ENCODE data around the gene ADGRD1. TPM values are rescaled to one million over a fixed set of nuclear protein-coding genes. Genes with fewer than 3 reads are reported as not detected.

ADGRD1 gene
- polyA plus RNA-seq, 3 donors: 4.7 to 17.9 (median 4.9) TPM

GRCh38 chr12:130992448-130992847, 38.7 kb downstream of the ADGRD1 start:
- intact Hi-C loops (cut with micrococcal nuclease): no loop called here
- Histone ChIP-seq H3K27me3 (ENCODE audit: control insufficient read depth in 2 of 2, insufficient read depth in 2 of 2, low read length in 2 of 2) (no peaks in the 10 kb centered on the region), H3K79me2 (ENCODE audit: insufficient read depth, low read length) (no peaks in the 10 kb centered on the region), H3K9ac (ENCODE audit: insufficient read depth, low read length, poor library complexity, severe bottlenecking) (no peak overlapping the region), H3K27ac (ENCODE audit: low read depth in 1 of 2, low read length in 2 of 2) (no peak overlapping the region), H3K4me2 (replicated peaks; ENCODE audit: extremely low read depth, low read length, poor library complexity, severe bottlenecking) (no peak overlapping the region), H3K9me3 (replicated peaks in 1 of 2; ENCODE audit: control insufficient read depth in 1 of 2, insufficient read depth in 1 of 2, low read length in 2 of 2) (peaks cover 0 to 1% of the 10 kb centered on the region in 2 donors), H2AFZ (ENCODE audit: insufficient read depth, low read depth, low read length, poor library complexity, severe bottlenecking) (no peak overlapping the region), H3K4me3 (replicated peaks in 1 of 3; ENCODE audit: low read depth in 2 of 3, low read length in 3 of 3) (no peak overlapping the region), H4K20me1 (ENCODE audit: insufficient read depth, low read length) (no peaks in the 10 kb centered on the region), H3K4me1 (ENCODE audit: control insufficient read depth in 1 of 2, insufficient read depth in 2 of 2, low read length in 2 of 2) (no peaks in the 10 kb centered on the region), H3K36me3 (replicated peaks in 1 of 2; ENCODE audit: control insufficient read depth in 1 of 2, insufficient read depth in 2 of 2, low read length in 2 of 2) (peaks cover 0 to 30% of the 10 kb centered on the region in 2 donors)
- Mint-ChIP-seq H3K27me3 (ENCODE audit: low read depth in 3 of 3) (peaks cover 6 to 19% (median 19%) of the 10 kb centered on the region in 3 donors), H3K36me3 (peaks cover 31 to 50% of the 10 kb centered on the region in 2 donors), H3K9me3 (peaks cover 0 to 7% (median 2%) of the 10 kb centered on the region in 7 donors), H3K27ac (no peak overlapping the region), H3K4me3 (no peak overlapping the region), H3K4me1 (peaks cover 3% of the 10 kb centered on the region)
- 66% methylated on average over 8 of the region's 8 CpGs for WGBS (ENCODE audit: insufficient coverage)
- DNase-seq: no peak
- no peak for TF ChIP-seq CTCF (IDR thresholded peaks at IDR 0.05)

GRCh38 chr12:130992979-130993538, 39.4 kb downstream of the ADGRD1 start:
- H3K9me3 ChIP-seq (replicated peaks in 1 of 2; ENCODE audit: control insufficient read depth in 1 of 2, insufficient read depth in 1 of 2, low read length in 2 of 2): peaks cover 0 to 7% of the 10 kb centered on the region in 2 donors
- H3K27ac Mint-ChIP-seq: no peak overlapping the region
- H3K36me3 Mint-ChIP-seq: peaks cover 30 to 45% of the 10 kb centered on the region in 2 donors
- H3K4me3 Mint-ChIP-seq: no peak overlapping the region
- no peak overlapping the region for H3K27ac ChIP-seq (ENCODE audit: low read depth in 1 of 2, low read length in 2 of 2)
- H3K9me3 Mint-ChIP-seq: peaks cover 0 to 13% (median 7%) of the 10 kb centered on the region in 7 donors
- peaks cover 3% of the 10 kb centered on the region for H3K4me1 Mint-ChIP-seq
- TF ChIP-seq CTCF (IDR thresholded peaks at IDR 0.05): no peak
- peaks cover 0 to 30% of the 10 kb centered on the region in 2 donors for H3K36me3 ChIP-seq (replicated peaks in 1 of 2; ENCODE audit: control insufficient read depth in 1 of 2, insufficient read depth in 2 of 2, low read length in 2 of 2)
- H3K9ac ChIP-seq (ENCODE audit: insufficient read depth, low read length, poor library complexity, severe bottlenecking): no peak overlapping the region
- no peaks in the 10 kb centered on the region for H4K20me1 ChIP-seq (ENCODE audit: insufficient read depth, low read length)
- intact Hi-C loops (cut with micrococcal nuclease): no loop called here
- no peaks in the 10 kb centered on the region for H3K4me1 ChIP-seq (ENCODE audit: control insufficient read depth in 1 of 2, insufficient read depth in 2 of 2, low read length in 2 of 2)
- H3K27me3 ChIP-seq (ENCODE audit: control insufficient read depth in 2 of 2, insufficient read depth in 2 of 2, low read length in 2 of 2): no peaks in the 10 kb centered on the region
- no peak overlapping the region for H3K4me3 ChIP-seq (replicated peaks in 1 of 3; ENCODE audit: low read depth in 2 of 3, low read length in 3 of 3)
- H3K27me3 Mint-ChIP-seq (ENCODE audit: low read depth in 3 of 3): peaks cover 5 to 15% (median 14%) of the 10 kb centered on the region in 3 donors
- no peak for DNase-seq
- H3K79me2 ChIP-seq (ENCODE audit: insufficient read depth, low read length): no peaks in the 10 kb centered on the region
- no peak overlapping the region for H3K4me2 ChIP-seq (replicated peaks; ENCODE audit: extremely low read depth, low read length, poor library complexity, severe bottlenecking)
- no peak overlapping the region for H2AFZ ChIP-seq (ENCODE audit: insufficient read depth, low read depth, low read length, poor library complexity, severe bottlenecking)
- 100% methylated on average over 3 of the region's 5 CpGs for WGBS (ENCODE audit: insufficient coverage)
